ENCODE measurements around the gene LRP3. TPM values are rescaled to one million over a fixed set of nuclear protein-coding genes. Genes with fewer than 3 reads are reported as not detected.

The LRP3 gene
- total RNA-seq, 1 experiment from 2014 or later = 20.4 TPM

DNA sequence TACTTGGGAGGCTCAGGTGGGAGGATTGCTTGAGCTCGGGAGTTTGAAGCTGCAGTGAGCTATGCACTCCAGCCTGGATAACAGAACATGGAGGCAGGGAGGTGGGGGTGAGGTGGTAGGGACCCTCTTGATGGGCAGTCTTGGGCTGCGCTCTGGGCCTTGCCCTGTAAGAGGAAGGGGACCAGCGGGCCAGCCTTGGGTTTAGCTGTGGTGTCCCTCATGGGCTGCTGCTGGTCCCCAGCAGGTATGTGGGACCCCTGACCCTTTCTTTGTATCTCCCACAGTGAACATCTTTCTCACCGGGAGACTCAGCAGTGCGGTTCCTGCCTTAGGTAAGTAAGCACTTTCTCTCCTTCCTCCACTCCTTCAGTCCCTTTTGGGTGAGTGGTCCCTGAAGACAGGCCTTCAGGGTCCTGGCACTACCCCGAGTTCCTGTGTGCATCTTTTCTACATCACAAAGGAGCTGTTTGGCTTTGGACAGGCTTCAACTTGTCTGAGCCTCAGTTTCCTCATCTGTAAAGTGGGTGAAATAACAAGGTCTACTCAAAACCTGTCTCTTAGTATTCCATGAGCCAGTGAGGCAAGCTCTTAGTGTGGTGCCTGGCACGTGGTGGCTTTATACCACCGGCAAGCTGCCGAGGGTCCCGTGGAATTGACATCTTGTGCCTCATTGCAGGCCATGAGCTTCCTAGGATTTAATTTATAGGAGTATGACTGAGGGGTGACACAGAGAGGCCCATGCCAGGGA, 2.5 kb downstream of the LRP3 start:
- no peak overlapping the region for H3K27ac ChIP-seq (ENCODE audit: low read length)
- no peak overlapping the region for H3K9ac ChIP-seq (ENCODE audit: low read length)
- no peaks in the 10 kb centered on the region for H3K4me1 ChIP-seq (ENCODE audit: insufficient read depth, low read length)
- no TSS peak for BruUV-seq (replicated peaks)
- ChIA-PET CTCF (no interaction called here), POLR2A (ENCODE audit: unreplicated experiment) (no interaction called here)
- no peaks in the 10 kb centered on the region for H3K27me3 ChIP-seq (ENCODE audit: low read length)
- no peak overlapping the region for H3K4me2 ChIP-seq (ENCODE audit: low read length)
- H3K4me3 ChIP-seq (ENCODE audit: low read length) = no peak overlapping the region
- intact Hi-C loops (cut with micrococcal nuclease) = no loop called here
- no peaks in the 10 kb centered on the region for H3K9me3 ChIP-seq (ENCODE audit: low read length)
- DNase-seq (no peak), ATAC-seq (no peak)
- no peaks in the 10 kb centered on the region for H3F3A ChIP-seq (ENCODE audit: low read length, unreplicated experiment)
- no peaks in the 10 kb centered on the region for H3K79me2 ChIP-seq (ENCODE audit: low read length)
- TF ChIP-seq EZH2phosphoT487 (IDR thresholded peaks at IDR 0.05; ENCODE audit: borderline replicate concordance, low read length) = no peak
- no peak for TF ChIP-seq EZH2 (IDR thresholded peaks at IDR 0.05; ENCODE audit: low read length, unreplicated experiment)
- TF ChIP-seq CTCF (conservative IDR thresholded peaks at IDR 0.05; ENCODE audit: low read depth, low read length) = no peak
- no peak overlapping the region for H2AFZ ChIP-seq (ENCODE audit: low read length)
- H3K9me2 ChIP-seq (replicated peaks; ENCODE audit: low read length) = no peaks in the 10 kb centered on the region
- no peaks in the 10 kb centered on the region for H3K36me3 ChIP-seq (ENCODE audit: low read depth, low read length)
- H4K20me1 ChIP-seq (ENCODE audit: low read length) = no peaks in the 10 kb centered on the region

GRCh38 chr19:33197591-33198000, 3.5 kb downstream of the LRP3 start:
- TF ChIP-seq EZH2phosphoT487 (IDR thresholded peaks at IDR 0.05; ENCODE audit: borderline replicate concordance, low read length) = no peak
- no peak for TF ChIP-seq CTCF (conservative IDR thresholded peaks at IDR 0.05; ENCODE audit: low read depth, low read length)
- no peak for TF ChIP-seq EZH2 (IDR thresholded peaks at IDR 0.05; ENCODE audit: low read length, unreplicated experiment)
- no TSS peak for BruUV-seq (replicated peaks)
- no peak overlapping the region for H3K27ac ChIP-seq (ENCODE audit: low read length)
- no peak for DNase-seq
- no peaks in the 10 kb centered on the region for H3K79me2 ChIP-seq (ENCODE audit: low read length)
- no peaks in the 10 kb centered on the region for H3K36me3 ChIP-seq (ENCODE audit: low read depth, low read length)
- H3K9me2 ChIP-seq (replicated peaks; ENCODE audit: low read length) = no peaks in the 10 kb centered on the region
- H2AFZ ChIP-seq (ENCODE audit: low read length) = no peak overlapping the region
- no peaks in the 10 kb centered on the region for H3K9me3 ChIP-seq (ENCODE audit: low read length)
- no peak overlapping the region for H3K4me3 ChIP-seq (ENCODE audit: low read length)
- POLR2A ChIA-PET (ENCODE audit: unreplicated experiment) = no interaction called here
- no peak overlapping the region for H3K9ac ChIP-seq (ENCODE audit: low read length)
- H3K4me1 ChIP-seq (ENCODE audit: insufficient read depth, low read length) = no peaks in the 10 kb centered on the region
- H3K27me3 ChIP-seq (ENCODE audit: low read length) = no peaks in the 10 kb centered on the region
- H4K20me1 ChIP-seq (ENCODE audit: low read length) = no peaks in the 10 kb centered on the region
- CTCF ChIA-PET = no interaction called here
- H3K4me2 ChIP-seq (ENCODE audit: low read length) = no peak overlapping the region
- intact Hi-C loops (cut with micrococcal nuclease) = no loop called here
- no peak for ATAC-seq
- H3F3A ChIP-seq (ENCODE audit: low read length, unreplicated experiment) = no peaks in the 10 kb centered on the region

- ChIA-PET POLR2A (ENCODE audit: unreplicated experiment) (no interaction called here), CTCF (no interaction called here)
- Histone ChIP-seq H3K27me3 (ENCODE audit: low read length) (no peaks in the 10 kb centered on the region), H3K79me2 (ENCODE audit: low read length) (no peaks in the 10 kb centered on the region), H3K9me3 (ENCODE audit: low read length) (no peaks in the 10 kb centered on the region), H3K4me1 (ENCODE audit: insufficient read depth, low read length) (no peaks in the 10 kb centered on the region), H3K9me2 (replicated peaks; ENCODE audit: low read length) (no peaks in the 10 kb centered on the region), H3K4me2 (ENCODE audit: low read length) (no peak overlapping the region), H3K36me3 (ENCODE audit: low read depth, low read length) (no peaks in the 10 kb centered on the region), H3F3A (ENCODE audit: low read length, unreplicated experiment) (no peaks in the 10 kb centered on the region), H4K20me1 (ENCODE audit: low read length) (no peaks in the 10 kb centered on the region), H2AFZ (ENCODE audit: low read length) (no peak overlapping the region), H3K9ac (ENCODE audit: low read length) (no peak overlapping the region), H3K27ac (ENCODE audit: low read length) (no peak overlapping the region), H3K4me3 (ENCODE audit: low read length) (no peak overlapping the region)
- intact Hi-C loops (cut with micrococcal nuclease) = no loop called here
- TF ChIP-seq CTCF (conservative IDR thresholded peaks at IDR 0.05; ENCODE audit: low read depth, low read length) (no peak), EZH2 (IDR thresholded peaks at IDR 0.05; ENCODE audit: low read length, unreplicated experiment) (no peak), EZH2phosphoT487 (IDR thresholded peaks at IDR 0.05; ENCODE audit: borderline replicate concordance, low read length) (no peak)
- DNase-seq (no peak), ATAC-seq (no peak)
- BruUV-seq (replicated peaks) = no TSS peak
Observed at GRCh38 chr19:33198169-33198568, 4.0 kb downstream of the LRP3 start.
